NT2/D1 (cell line): ENCODE measurements around the gene UPK3B.
"Not testable (repeated sequence)": the region's sequence is repeated elsewhere in the genome, so short reads cannot be mapped to it uniquely, and the experiment has no call there.

Experiments
- SUZ12 ChIP-seq: IDR thresholded peaks from 2 replicates; pipeline ENCODE4 v1.6.1; 2011; ENCODE audit not compliant: insufficient read length, insufficient read depth; ENCODE audit errors: extremely low read depth
- ZNF274 ChIP-seq: IDR thresholded peaks from 2 replicates; pipeline ENCODE4 v1.6.1; 2011; ENCODE audit warnings: mild to moderate bottlenecking, low read depth, low read length

DNA sequence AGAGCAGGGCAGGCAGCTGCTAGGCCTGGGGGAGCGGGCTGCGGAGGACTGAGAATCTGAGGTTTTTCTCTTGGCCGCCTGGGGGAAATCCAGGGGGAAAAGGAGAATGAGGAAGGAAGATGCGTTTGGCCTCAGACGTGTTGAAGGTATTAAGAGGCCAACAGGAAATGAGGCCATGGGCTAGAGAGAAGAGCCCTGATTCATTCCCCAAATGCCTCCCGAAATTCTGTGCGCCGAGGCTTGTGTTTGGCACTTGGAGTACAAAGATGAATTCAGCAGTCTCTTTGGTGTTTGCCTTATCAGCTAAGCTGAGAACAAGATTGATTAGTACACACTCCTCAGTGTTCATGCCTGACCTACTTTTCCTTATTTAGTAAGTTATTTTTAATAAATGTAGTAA, 44.4 kb upstream of the UPK3B start:
- TF ChIP-seq SUZ12, ZNF274: not testable (repeated sequence)
